SH-SY5Y (cell line): ENCODE measurements around the gene DNAJA3.

Experiments used
- GATA2 ChIP-seq: IDR thresholded peaks from 2 replicates; pipeline ENCODE4 v1.6.1; 2011; ENCODE audit warnings: mild to moderate bottlenecking, low read depth, low read length
- GATA3 ChIP-seq: IDR thresholded peaks from 2 replicates; pipeline ENCODE4 v1.6.1; 2011; ENCODE audit warnings: low read depth, mild to moderate bottlenecking, low read length, moderate library complexity

DNA sequence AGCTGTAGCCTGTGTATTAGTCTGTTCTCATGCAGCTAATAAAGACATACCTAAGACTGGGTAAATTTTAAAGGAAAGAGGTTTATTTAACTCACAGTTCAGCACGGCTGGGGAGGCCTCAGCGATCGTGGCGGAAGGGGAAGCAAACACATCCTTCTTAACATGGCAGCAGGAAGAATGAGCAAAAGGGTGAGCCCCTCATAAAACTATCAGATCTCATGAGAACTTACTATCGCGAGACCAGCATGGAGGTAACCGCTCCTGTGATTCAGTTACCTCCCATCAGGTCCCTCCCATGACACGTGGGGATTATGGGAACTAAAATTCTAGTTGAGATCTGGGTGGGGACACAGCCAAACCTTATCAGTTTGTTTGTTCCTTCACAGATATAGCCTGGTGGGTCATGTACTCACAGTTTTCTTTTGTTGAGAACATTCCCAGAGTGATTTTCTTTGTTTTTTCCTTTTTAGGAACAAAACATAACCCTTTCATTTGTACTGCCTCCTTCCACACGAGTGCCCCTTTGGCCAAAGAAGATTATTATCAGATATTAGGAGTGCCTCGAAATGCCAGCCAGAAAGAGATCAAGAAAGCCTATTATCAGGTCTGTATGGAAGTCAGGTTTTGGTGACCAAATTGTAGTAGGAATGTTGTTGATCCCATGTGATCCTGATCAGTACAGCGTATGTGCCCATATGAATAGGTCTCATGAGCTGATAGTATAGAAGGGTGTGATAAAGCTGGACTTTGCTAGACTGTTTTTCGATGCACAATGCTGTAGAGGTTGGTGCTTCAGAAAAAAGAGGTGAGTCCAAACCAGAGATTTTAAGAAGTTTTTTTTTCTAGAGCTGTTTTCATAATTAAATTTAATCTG is 8.5 kb downstream of the DNAJA3 start:
- no peak for TF ChIP-seq GATA3
- no peak for TF ChIP-seq GATA2
